ENCODE data around the gene GRB10. TPM values are rescaled to one million over a fixed set of nuclear protein-coding genes. Genes with fewer than 3 reads are reported as not detected.

The GRB10 gene
- total RNA-seq, 1 donor from 2014 or later = 58.6 TPM

DNA sequence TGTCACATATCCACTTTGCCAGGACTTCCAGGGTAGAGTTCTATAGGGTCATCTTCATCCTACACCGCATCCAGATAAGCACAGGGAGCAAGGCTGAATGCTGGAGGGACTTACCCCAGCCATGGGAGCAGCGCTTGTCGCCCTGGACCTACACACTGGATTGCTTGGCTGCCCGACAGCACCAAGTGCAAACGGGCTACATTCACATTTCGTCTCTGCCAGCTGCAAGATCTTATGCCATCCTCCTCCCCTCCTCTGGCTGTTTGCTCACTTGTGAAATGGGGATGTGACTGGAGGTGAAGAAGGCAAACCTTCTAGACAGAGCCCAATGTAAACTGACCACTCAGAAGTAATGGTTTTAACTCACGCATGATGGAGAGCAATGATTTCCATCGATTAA, 218.5 kb downstream of the GRB10 start:
- Histone ChIP-seq H3K36me3 (no peaks in the 10 kb centered on the region), H3K27me3 (no peaks in the 10 kb centered on the region), H3K4me1 (peaks cover 4% of the 10 kb centered on the region), H3K27ac (no peak overlapping the region), H3K4me3 (no peak overlapping the region), H3K9me3 (no peaks in the 10 kb centered on the region)
- intact Hi-C loops (cut with DNase I) = no loop called here
- TF ChIP-seq, protein P1, sequence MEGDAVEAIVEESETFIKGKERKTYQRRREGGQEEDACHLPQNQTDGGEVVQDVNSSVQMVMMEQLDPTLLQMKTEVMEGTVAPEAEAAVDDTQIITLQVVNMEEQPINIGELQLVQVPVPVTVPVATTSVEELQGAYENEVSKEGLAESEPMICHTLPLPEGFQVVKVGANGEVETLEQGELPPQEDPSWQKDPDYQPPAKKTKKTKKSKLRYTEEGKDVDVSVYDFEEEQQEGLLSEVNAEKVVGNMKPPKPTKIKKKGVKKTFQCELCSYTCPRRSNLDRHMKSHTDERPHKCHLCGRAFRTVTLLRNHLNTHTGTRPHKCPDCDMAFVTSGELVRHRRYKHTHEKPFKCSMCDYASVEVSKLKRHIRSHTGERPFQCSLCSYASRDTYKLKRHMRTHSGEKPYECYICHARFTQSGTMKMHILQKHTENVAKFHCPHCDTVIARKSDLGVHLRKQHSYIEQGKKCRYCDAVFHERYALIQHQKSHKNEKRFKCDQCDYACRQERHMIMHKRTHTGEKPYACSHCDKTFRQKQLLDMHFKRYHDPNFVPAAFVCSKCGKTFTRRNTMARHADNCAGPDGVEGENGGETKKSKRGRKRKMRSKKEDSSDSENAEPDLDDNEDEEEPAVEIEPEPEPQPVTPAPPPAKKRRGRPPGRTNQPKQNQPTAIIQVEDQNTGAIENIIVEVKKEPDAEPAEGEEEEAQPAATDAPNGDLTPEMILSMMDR (IDR thresholded peaks at IDR 0.05) = no peak
- DNase-seq (no peak), ATAC-seq (no peak)

GRCh38 chr7:50562136-50562535, 220.6 kb downstream of the GRB10 start:
- TF ChIP-seq, protein P1 (IDR thresholded peaks at IDR 0.05) = no peak
- Histone ChIP-seq H3K4me3 (no peak overlapping the region), H3K27ac (no peak overlapping the region), H3K9me3 (no peaks in the 10 kb centered on the region), H3K4me1 (peaks cover 4% of the 10 kb centered on the region), H3K27me3 (no peaks in the 10 kb centered on the region), H3K36me3 (no peaks in the 10 kb centered on the region)
- intact Hi-C loops (cut with DNase I) = no loop called here
- ATAC-seq (no peak), DNase-seq (no peak)

GRCh38 chr7:50560865-50561351, 221.8 kb downstream of the GRB10 start:
- DNase-seq (no peak), ATAC-seq (no peak)
- Histone ChIP-seq H3K9me3 (no peaks in the 10 kb centered on the region), H3K27me3 (no peaks in the 10 kb centered on the region), H3K27ac (no peak overlapping the region), H3K4me3 (no peak overlapping the region), H3K4me1 (peaks cover 6% of the 10 kb centered on the region), H3K36me3 (no peaks in the 10 kb centered on the region)
- intact Hi-C loops (cut with DNase I) = no loop called here
- TF ChIP-seq, protein P1 (IDR thresholded peaks at IDR 0.05) = no peak

- Histone ChIP-seq H3K27ac (no peak overlapping the region), H3K36me3 (no peaks in the 10 kb centered on the region), H3K27me3 (no peaks in the 10 kb centered on the region), H3K4me3 (no peak overlapping the region), H3K4me1 (peaks cover 5% of the 10 kb centered on the region), H3K9me3 (no peaks in the 10 kb centered on the region)
- intact Hi-C loops (cut with DNase I) = no loop called here
- ATAC-seq = no peak
- no peak for DNase-seq
- TF ChIP-seq, protein P1 (IDR thresholded peaks at IDR 0.05) = no peak
Measured at GRCh38 chr7:50559881-50560280, 222.8 kb downstream of the GRB10 start.

DNA sequence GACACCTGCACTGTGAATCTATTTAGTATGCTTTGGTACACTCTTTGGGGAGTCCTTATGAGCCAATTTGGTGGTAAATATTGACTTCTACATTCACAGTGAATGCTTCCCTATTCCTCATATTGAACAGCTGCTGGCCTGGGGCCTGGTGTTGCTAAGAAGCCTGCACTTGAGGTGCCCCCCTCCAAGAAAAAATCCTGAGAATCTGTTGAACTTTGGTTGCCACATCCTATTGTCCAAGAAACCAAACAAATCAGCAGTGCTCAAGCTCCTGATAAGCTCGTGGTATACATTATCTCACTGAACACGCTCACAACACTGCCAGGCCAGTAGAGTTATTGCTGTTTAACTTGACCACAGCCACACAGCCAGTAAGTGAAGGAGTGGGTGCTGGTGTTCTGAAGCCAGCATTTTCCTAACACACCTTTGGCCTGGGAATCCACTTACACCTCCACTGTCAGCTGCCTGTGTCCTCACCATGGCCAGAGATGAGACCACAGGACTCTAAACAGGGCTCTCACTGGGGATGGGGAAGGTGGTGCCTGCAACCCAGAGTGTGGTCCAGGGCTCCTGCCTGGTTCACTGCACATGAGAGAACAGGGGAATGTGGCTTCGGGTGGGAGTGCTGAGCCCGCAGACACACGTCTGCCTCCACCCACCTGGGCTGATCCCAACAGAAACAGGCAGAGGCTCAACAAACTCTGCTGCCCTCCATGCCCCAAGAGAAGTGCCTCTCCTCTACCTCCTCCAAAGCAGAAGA, 224.2 kb downstream of the GRB10 start:
- Histone ChIP-seq H3K9me3 (no peaks in the 10 kb centered on the region), H3K36me3 (no peaks in the 10 kb centered on the region), H3K27me3 (no peaks in the 10 kb centered on the region), H3K27ac (no peak overlapping the region), H3K4me3 (no peak overlapping the region), H3K4me1 (peaks cover 5% of the 10 kb centered on the region)
- TF ChIP-seq, protein P1 (IDR thresholded peaks at IDR 0.05) = no peak
- DNase-seq (no peak), ATAC-seq (no peak)
- intact Hi-C loops (cut with DNase I) = no loop called here

All from upper lobe of right lung (tissue), 1 donor.